Bronchus fibroblast of lung (primary cell): ENCODE measurements around the gene IST1. TPM values are rescaled to one million over a fixed set of nuclear protein-coding genes. Genes with fewer than 3 reads are reported as not detected.

Source experiments
- total RNA-seq: library from RNA; depleted of rRNA; stranded (reverse); fragments of >200 nt; gene quantifications from 2 replicates; pipeline ENCODE4 v1.2.3, GENCODE V29; 2015

The IST1 gene
- total RNA-seq: 77.2 and 84.2 TPM in 2 replicates

GRCh38 chr16:71894921-71895678, at the start of gene IST1:
Gene IST1, plus strand, starts transcription at chr16:71895531. Its CDS starts 20,110 bp downstream, at chr16:71915641.

DNA sequence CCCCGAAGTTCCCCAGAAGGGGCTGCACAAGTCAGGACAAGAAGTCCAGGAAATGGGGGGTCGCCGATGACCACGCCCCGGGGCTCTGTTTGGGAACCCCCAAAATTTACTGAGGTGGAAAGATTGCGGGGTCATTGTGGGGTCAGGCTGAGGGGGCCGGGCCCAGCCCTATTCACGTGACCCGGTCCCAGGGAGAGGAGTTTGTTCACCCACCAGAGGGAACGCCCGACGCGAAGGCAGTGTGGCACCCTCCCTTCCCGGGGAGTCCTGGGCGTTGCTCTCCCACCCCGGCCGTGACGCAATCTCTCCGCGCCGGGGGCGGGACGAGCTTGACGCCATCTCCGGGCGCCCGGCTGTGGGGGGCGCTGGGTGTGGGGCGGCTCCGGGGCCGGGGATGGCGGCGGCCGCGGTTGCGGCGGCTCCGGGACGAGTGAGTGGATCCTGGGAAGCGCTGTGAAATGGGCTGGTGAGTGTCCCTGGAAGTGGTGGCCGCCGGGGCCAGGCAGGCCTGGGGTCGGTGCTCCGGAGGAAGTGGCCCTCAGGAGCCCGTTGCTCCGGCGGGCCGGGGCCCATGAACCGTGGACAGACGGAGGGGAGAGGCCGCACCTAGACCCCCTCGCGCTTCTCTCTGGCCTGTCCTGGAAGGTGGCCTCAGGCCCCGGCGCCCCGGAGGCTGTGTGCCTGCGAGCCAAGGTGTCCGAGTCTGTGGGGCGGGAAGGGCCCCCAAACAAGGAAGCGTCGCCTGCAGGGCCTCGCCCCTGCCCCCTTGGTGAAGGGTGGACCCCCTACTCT, 49.5 kb upstream of the IST1 start, which contains the start of gene ATXN1L:
ATXN1L (plus strand) TSS at position 338 of the 792 bp plus-strand sequence. CDS start 3,765 bp downstream, outside the sequence.

GRCh38 chr16:71883849-71884638, 11.3 kb upstream of the IST1 start, which contains the start of gene ZNF821:
Gene ZNF821, minus strand, starts transcription at chr16:71884182. Its CDS starts 4,236 bp downstream, at chr16:71879946.

Other genes starting within 250 kb of the IST1 start
- gene PHLPP2, start 170.8 kb upstream of the IST1 start, total RNA-seq: 3.5 and 4.2 TPM in 2 replicates
- 40.2 and 44.9 TPM in 2 replicates for gene AP1G1, start 86.7 kb upstream of the IST1 start, total RNA-seq
- 4.7 and 5.5 TPM in 2 replicates for gene ATXN1L, start 49.6 kb upstream of the IST1 start, total RNA-seq
- 2.1 and 3.4 TPM in 2 replicates for gene ZNF821, start 11.3 kb upstream of the IST1 start, total RNA-seq
- not detected in 2 replicates for gene PKD1L3, start 104.9 kb downstream of the IST1 start, total RNA-seq
- 6.2 and 7.2 TPM in 2 replicates for gene DHODH, start 113.2 kb downstream of the IST1 start, total RNA-seq
- gene HP, start 159.0 kb downstream of the IST1 start, total RNA-seq: not detected in 2 replicates
- gene HPR, start 167.7 kb downstream of the IST1 start, total RNA-seq: not detected in 2 replicates
- 6.8 and 7.4 TPM in 2 replicates for gene TXNL4B, start 198.1 kb downstream of the IST1 start, total RNA-seq
- 29.6 and 34.8 TPM in 2 replicates for gene DHX38, start 198.3 kb downstream of the IST1 start, total RNA-seq